Rectal smooth muscle tissue (tissue), 1 donor: ENCODE measurements around the gene LSAMP.

ENCODE experiments used
- H3K27ac ChIP-seq: one replicate; pipeline ENCODE4 v1.7.0; 2013; ENCODE audit warnings: low read depth, low read length, inconsistent platforms
- H3K27me3 ChIP-seq: one replicate; pipeline ENCODE4 v1.7.0; 2013; ENCODE audit warnings: low read length; ENCODE audit not compliant: control insufficient read depth, insufficient read depth
- H3K36me3 ChIP-seq: one replicate; pipeline ENCODE4 v1.7.0; 2013; ENCODE audit warnings: low read length; ENCODE audit not compliant: control insufficient read depth, insufficient read depth
- H3K4me1 ChIP-seq: one replicate; pipeline ENCODE4 v1.7.0; 2013; ENCODE audit warnings: low read length; ENCODE audit not compliant: control insufficient read depth, insufficient read depth
- H3K4me3 ChIP-seq: one replicate; pipeline ENCODE4 v1.7.0; 2013; ENCODE audit warnings: low read length
- H3K9ac ChIP-seq: one replicate; pipeline ENCODE4 v1.7.0; 2013; ENCODE audit warnings: low read length

The LSAMP gene

DNA sequence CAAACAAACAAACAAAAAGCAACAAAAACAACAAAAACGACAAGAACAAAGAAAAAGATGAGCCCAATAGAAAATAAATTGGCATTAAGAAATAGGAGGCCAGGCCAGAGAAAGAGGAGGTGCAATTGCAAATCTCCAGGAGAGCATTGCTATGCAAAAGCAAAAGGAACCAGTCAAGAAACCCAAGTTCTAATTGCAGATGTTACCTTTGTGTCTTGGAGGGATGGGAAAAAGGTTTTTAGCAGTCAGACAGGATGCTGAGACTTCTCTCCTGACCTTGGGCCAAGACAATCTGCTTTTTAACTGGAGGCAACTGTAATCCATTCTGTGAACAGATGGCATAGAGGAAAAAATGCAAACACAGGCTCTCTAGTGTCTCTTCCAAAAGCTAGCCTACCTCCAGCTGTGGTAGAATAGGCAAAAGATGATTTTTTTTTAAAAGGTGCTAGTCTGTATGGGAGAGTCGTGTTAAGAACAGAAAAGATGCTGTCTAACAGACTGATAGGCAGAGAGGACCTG, 56.4 kb downstream of the LSAMP start:
- Histone ChIP-seq H3K9ac (no peak overlapping the region), H3K36me3 (no peaks in the 10 kb centered on the region), H3K4me1 (peaks cover 5% of the 10 kb centered on the region), H3K4me3 (no peak overlapping the region), H3K27me3 (no peaks in the 10 kb centered on the region), H3K27ac (no peak overlapping the region)

DNA sequence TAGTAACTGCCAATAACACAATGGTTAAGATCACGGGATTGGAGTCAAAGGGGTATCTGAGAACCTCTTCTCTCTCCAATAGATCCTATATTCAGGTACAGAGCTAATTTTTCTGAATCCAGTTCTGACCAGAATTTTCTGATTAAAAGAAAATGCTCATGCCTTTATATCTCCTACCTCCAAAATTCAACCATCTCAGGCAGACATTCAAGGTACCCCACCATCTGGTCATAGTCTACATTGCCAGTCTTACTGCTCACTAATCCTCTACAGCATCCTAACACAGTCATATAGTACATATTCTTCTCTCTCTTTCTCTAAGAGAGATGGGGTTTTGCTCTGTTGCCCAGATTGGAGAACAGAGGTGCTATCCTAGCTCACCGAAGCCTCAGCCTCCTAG, 59.1 kb downstream of the LSAMP start:
- Histone ChIP-seq H3K9ac (no peak overlapping the region), H3K27me3 (no peaks in the 10 kb centered on the region), H3K36me3 (no peaks in the 10 kb centered on the region), H3K4me3 (no peak overlapping the region), H3K4me1 (peaks cover 8% of the 10 kb centered on the region), H3K27ac (no peak overlapping the region)

DNA sequence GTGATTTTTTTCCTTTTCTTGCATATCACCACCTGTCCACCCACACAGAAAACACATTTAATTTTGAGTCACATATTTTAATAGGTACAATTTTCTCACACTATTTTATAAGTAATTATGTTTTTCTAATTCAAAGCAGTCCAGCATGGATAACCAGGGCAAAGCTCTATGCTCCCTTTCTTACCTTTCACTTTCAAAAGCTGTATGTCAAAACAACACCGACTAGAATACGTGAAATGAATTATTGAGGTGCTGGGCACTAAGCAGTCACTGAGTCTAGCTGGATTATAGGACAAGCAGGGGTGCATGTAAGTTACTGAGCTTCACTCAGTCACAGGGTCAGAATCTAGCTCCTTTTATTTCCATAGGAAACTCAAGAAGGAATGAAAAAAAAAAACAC, 60.6 kb downstream of the LSAMP start:
- Histone ChIP-seq H3K4me1 (peaks cover 8% of the 10 kb centered on the region), H3K27me3 (no peaks in the 10 kb centered on the region), H3K36me3 (no peaks in the 10 kb centered on the region), H3K4me3 (no peak overlapping the region), H3K27ac (no peak overlapping the region), H3K9ac (no peak overlapping the region)

DNA sequence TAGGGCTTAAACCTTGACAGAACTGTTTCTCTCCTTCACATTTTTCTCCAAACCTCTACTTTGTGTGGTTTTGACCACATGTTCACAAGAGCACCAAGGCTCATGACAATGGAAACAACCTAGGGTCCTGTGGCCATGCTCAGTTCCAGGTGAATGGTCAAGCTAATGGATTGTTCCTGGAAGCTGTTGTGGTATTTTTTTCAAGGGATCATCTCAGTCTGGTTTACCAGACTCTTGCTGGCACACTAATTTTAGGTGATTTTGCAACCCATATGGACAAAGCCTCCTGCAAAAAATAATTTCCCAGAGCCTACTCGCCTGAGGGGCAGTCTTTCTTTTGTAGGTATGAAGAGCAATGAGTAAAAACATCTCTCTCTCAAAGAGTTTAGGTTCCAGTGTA, 67.2 kb downstream of the LSAMP start:
- H3K4me1 ChIP-seq, result no peaks in the 10 kb centered on the region
- H3K36me3 ChIP-seq, result no peaks in the 10 kb centered on the region
- H3K4me3 ChIP-seq, result no peak overlapping the region
- no peaks in the 10 kb centered on the region for H3K27me3 ChIP-seq
- no peak overlapping the region for H3K9ac ChIP-seq
- H3K27ac ChIP-seq, result no peak overlapping the region

DNA sequence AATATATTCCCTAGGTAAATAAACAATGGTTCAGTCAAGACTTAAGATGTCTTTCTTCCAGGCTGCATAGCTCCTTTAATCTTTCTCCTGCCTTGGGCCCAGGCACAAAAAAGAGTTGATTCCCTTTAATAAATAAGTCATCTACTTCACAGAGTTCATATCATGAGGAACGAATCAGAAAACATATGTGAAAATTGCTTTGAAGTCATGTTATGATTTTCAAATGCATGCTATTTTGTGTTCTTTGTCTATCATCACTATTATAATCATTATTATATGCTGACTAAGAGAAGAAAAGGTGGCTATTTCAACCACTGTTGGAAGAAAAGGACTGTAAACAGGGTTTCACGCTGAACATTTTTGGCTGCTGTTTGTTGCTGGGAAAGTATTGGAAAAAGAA, 70.4 kb downstream of the LSAMP start:
- Histone ChIP-seq H3K9ac (no peak overlapping the region), H3K36me3 (no peaks in the 10 kb centered on the region), H3K4me1 (no peaks in the 10 kb centered on the region), H3K27ac (no peak overlapping the region), H3K4me3 (no peak overlapping the region), H3K27me3 (no peaks in the 10 kb centered on the region)

DNA sequence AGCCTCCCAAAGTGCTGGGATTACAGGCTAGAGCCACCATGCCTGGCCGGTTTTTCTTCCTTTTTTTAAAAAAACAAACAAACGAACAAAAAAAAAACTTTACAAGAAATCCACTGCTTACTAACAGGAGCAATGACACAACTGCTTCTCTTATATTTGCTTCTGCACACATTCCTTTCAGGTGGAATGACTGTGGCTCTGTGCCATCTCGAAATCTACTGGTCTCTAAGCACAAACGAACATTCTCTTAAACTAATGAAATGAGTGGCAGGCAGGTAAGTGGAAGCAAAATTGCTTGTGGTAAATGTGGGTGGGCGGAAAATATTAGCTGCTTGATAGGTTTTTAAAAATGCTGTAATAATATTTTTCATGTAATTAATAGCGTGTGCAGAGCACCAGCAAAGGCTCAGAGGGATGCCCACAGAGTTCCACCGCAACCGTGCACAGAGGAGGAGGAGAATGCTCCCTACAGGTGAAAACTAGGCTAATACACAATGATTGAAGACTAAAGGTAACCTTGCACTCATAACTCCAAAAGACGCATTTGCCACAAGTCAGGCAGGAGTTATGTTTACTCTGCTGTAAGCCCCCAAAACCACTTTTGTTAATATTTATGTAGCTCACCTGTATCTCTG, 77.4 kb downstream of the LSAMP start:
- no peak overlapping the region for H3K9ac ChIP-seq
- no peaks in the 10 kb centered on the region for H3K36me3 ChIP-seq

DNA sequence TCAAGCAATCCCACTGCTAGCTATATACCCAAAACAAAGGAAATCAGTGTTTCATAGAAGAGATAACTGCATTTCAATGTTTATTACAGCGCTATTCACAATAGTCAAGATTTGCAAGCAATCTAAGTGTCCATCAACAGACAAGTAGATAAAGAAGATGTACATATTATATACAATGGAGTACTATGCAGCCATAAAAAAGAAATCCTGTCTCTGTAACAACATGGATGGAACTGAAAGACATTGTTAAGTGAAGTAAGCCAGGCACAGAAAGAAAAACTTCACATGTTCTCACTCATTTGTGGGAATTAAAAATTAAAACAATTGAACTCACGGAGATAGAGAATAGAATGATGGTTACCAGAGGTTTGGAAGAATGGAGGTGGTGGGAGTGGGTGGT, 89.2 kb downstream of the LSAMP start:
- H3K4me1 ChIP-seq, result peaks cover 4% of the 10 kb centered on the region
- no peaks in the 10 kb centered on the region for H3K36me3 ChIP-seq
- H3K27me3 ChIP-seq, result no peaks in the 10 kb centered on the region
- no peak overlapping the region for H3K4me3 ChIP-seq
- no peak overlapping the region for H3K9ac ChIP-seq
- no peak overlapping the region for H3K27ac ChIP-seq

More for the DNA sequence above, 77.4 kb downstream of the LSAMP start:
- H3K27ac ChIP-seq, result no peak overlapping the region
- H3K27me3 ChIP-seq, result no peaks in the 10 kb centered on the region
- H3K4me1 ChIP-seq, result no peaks in the 10 kb centered on the region
- no peak overlapping the region for H3K4me3 ChIP-seq

DNA sequence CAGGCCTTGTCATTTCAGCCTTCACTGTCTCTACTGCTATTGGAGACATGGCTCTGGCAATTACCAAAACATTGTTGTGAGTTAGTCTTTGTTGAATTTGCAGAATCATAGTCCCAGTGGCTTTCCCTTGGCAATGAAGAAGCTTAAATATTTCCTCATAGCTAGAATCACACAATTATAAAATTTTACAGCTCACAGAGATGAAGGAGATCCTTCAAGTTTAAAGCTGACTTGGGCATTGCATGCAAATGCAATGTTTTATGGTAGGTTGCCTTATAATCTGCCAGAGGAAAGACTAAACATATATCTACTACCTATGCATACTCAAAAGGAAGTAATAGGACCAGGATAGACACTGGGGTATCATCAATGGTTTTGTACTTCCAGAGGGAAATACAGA, 90.9 kb downstream of the LSAMP start:
- Histone ChIP-seq H3K4me1 (peaks cover 5% of the 10 kb centered on the region), H3K27ac (no peak overlapping the region), H3K36me3 (no peaks in the 10 kb centered on the region), H3K9ac (no peak overlapping the region), H3K4me3 (no peak overlapping the region), H3K27me3 (no peaks in the 10 kb centered on the region)

DNA sequence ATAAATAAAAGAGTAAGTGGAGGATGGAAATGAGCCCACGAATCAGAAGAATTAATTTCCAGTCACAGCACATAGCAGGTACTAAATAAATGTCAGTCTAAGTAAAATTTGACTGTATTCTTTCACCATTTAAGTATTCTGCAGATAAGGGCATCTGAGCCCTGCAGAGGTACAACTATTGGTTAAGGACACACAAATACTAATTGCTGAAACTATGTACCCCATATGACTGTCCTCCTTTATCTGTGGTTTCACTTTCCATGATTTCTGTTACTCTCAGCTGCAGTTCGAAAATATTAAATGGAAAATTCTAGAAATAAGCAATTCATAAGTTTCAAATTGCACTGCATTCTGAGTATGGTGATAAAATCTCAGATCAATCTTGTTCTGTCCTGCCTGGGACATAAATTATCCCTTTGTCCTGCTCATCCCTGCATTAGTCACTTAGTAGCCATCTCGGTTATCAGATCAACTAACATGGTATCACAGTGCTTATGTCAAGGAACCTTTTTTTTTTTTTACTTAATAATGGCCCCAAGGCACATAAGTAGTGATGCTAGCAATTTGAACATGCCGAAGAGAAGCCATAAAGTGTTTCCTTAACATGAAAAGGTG, 95.1 kb downstream of the LSAMP start:
- Histone ChIP-seq H3K4me1 (peaks cover 5% of the 10 kb centered on the region), H3K27me3 (no peaks in the 10 kb centered on the region), H3K9ac (no peak overlapping the region), H3K4me3 (no peak overlapping the region), H3K36me3 (no peaks in the 10 kb centered on the region), H3K27ac (no peak overlapping the region)

DNA sequence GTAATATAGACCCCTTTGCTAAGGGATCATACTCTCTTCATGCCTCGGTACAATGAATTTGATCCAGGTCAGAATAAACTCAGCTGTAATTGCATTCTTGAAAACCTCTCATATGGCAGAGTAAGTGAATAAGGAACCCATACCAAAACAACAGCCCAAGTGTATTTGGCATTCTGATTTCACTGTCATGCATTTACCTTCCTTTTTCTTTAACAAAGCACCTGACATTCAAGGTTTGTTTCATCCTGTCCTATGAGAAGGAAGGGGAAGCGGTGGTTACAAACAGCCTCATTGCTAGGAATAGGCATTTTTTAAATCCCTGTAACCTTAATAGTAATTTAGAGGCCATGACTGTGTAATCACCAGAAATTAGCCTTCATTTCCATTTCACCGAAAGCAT, 97.1 kb downstream of the LSAMP start:
- H3K27ac ChIP-seq, result no peak overlapping the region
- peaks cover 5% of the 10 kb centered on the region for H3K4me1 ChIP-seq
- no peak overlapping the region for H3K9ac ChIP-seq
- H3K27me3 ChIP-seq, result no peaks in the 10 kb centered on the region
- no peaks in the 10 kb centered on the region for H3K36me3 ChIP-seq
- H3K4me3 ChIP-seq, result no peak overlapping the region

DNA sequence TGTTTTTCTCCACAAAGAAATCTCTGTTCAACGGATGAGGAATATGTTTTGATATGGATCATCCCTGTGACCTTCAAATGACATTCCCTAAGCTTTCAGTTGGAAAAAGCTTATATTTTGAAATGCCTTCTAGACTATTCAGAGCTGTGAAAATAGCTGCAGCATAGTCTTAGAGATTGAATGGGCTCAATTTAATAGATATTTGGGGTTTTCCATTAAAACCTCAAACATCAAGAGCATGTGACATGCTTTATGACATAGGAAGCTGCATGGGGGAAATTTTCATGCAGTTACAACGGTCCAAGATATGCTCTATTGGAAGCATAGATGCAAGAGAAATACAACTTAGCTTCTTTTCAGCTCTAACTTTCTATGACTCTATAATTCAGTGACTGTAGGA, 102.8 kb downstream of the LSAMP start:
- Histone ChIP-seq H3K27me3 (no peaks in the 10 kb centered on the region), H3K36me3 (no peaks in the 10 kb centered on the region), H3K4me1 (peaks cover 6% of the 10 kb centered on the region), H3K9ac (no peak overlapping the region), H3K4me3 (no peak overlapping the region), H3K27ac (no peak overlapping the region)

DNA sequence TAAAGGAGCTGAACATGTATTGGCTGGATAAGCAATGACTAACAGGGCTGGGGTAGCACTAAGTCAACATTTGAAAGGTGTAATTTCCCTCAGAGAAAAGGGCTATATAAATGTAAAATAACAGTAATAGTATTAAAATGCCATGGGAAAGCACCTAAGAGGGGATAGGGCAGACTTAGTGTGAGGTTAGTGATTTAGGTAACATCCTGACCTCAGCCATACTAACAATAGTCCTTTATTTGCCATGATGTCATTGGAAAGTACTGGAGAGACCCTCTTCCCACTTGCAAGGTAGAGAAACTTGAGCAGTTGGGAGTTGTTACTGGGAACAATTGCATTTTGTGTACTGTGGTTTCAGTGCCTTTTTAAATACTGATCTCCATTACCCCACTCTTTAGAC, 103.4 kb downstream of the LSAMP start:
- Histone ChIP-seq H3K4me3 (no peak overlapping the region), H3K27me3 (no peaks in the 10 kb centered on the region), H3K36me3 (no peaks in the 10 kb centered on the region), H3K4me1 (peaks cover 6% of the 10 kb centered on the region), H3K27ac (no peak overlapping the region), H3K9ac (no peak overlapping the region)

DNA sequence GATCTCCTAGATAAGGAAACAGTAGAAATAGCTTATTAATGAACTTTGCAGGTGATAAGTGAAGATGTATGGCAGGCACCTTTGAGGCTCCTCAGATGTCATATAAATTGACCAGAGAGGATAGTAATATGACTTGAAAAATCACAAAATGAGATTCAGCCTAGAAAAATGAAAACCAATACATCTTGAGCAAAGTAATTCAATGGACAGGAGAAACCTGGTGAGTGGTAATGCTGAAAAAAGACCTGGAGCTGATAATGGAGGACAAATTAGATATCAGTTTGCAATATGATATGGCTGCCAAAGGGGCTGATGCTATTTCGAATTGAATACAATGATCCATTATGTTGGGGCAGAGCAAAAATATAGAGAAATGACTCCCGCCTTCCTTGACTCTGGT, 103.9 kb downstream of the LSAMP start:
- H3K4me3 ChIP-seq, result no peak overlapping the region
- no peak overlapping the region for H3K9ac ChIP-seq
- peaks cover 6% of the 10 kb centered on the region for H3K4me1 ChIP-seq
- no peak overlapping the region for H3K27ac ChIP-seq
- H3K36me3 ChIP-seq, result no peaks in the 10 kb centered on the region
- H3K27me3 ChIP-seq, result no peaks in the 10 kb centered on the region
